Activated effector memory CD4-positive, alpha-beta T cell treated with anti-CD3 and anti-CD28 coated beads, Interleukin-2, amount 50 U/mL, for 16 hours (primary cell): ENCODE data around the gene CASP9.

Experiments
- DNase-seq: peaks from one replicate; pipeline ENCODE4 v3.0.0-alpha.2; 2020

Gene CASP9

DNA sequence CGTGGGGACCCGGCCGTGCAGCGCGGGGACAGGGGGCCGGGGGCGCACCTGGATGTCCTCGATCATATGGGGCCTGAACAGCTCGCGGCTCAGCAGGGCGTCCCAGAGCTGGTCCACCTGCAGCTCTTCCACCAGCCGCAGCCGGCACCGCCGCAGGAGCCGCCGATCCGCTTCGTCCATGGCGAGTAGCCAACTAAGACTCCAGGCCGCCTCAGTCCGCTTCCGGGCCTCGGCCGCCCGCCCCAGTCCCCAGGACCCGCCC is at the start of gene CASP9:
Gene CASP9, minus strand, starts transcription at position 195 of the 262 bp plus-strand sequence. Its CDS starts 15 bp downstream, at position 180.
- no peak for DNase-seq

DNA sequence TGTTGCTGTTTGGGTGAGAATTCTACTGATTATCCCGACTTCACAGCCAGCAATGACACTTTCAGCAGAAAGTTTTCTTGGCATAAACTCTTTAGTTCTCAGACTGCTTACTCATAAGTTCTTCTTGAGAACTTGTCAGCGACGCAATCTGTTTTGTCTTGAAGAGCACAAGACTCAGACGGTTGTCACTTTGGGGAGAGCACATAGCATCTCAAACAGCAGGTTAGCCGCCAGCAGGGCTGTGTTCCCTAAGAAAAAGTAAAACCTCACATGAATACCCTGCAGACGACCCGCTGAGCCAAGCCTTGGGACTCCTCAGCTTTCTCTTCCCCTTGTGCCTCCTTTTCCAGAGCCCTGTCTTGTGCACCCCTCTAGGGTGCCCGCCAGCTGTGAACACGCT is 49.5 kb upstream of the CASP9 start:
- DNase-seq: peak; percentile 16

DNA sequence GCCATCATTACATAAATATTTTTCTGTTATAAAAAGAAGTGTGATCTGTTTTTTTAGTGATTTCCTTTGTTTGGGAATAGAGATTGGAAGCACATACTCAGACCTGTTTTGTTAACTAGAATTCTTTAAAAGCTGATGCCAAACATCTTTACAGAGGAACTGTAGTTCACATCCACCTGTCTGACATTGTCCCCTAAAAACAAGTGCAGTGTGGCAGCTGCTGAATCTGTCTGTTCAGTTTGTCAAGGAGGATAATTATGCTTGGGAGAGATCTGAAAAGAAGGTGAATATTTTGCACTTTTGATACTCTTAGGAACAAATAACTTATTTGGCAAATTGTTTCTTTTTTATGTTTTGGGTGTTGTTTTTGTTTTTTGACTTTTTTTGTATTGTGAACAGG is 47.3 kb upstream of the CASP9 start:
- no peak for DNase-seq

DNA sequence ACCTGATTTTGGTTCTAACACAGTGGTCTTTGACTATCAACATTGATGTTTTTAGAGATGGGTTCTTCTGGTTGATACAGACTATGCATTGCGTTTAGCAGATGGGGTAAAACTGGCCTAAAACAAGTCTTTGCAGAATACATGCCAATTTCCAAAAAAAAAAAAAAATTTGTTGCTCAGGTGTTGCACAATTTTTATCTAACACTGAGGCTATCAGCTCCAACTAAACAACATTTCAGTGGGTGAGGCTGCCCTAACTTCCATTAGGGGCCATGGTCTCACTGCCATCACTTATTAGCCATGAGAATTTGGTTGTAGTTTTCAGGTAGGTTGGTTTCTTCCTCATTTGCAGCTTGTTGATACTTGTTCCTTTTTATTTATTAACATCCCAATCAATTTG is 46.8 kb upstream of the CASP9 start:
- no peak for DNase-seq

DNA sequence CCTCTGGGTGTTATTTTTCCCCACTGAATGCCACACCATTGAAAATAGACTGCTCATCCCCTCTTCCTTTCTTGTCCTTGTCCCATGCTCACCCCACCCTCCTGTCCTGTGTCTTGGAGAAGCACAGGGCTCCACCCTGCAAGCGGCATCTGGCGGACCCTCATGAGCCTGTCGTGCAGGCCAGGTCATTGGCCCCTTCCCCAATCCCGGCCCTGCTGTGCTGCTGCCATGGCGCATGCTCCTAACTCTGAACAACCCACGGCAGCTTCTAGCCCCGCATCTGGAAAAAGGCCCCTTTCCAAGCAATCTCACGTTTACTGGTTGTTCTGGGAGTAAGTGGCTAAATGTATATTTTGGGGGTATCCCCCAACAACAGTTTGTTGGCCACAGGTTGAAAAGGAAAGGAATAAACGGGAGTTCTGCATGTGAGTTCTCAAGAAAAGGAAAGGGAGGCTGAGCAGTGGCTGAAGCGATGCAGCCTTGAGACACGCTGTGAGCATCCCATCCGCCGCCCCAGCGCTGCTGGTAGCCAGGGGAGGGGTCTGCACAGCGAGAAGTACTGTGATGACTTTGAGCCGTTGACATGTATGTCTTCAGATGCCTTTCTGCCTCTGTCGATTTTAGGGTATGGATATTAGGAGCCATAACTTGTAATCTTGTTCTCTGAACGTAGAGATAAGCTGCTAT is 44.5 kb upstream of the CASP9 start:
- no peak for DNase-seq

DNA sequence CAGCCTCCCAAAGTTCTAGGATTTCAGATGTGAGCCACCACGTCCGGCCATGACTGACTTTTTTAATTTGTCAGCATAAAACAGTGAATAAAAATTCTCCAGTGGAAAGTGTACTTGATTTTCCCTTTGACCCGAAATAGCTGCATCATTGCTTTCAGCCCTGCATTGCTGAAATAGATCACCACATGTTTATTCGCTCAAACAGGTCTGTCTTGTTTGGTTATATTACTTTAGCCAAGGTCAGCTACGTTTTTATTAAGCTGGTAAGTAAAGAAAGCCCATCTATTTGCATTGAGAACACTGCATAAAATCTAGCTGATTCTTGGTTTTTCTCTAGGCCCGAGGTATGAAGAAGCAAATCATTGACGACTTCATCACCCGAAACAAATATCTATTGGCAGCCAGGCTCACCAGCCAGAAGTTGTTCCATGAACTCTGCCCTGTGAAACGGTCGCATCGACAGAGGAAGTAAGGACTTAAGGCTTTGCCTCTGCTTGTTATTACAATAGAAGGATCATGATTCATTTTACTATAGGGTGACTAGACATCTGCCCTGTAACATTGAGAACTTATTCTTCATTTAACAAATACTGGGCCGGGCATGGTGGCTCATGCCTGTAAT is 35.3 kb upstream of the CASP9 start:
- DNase-seq: no peak

DNA sequence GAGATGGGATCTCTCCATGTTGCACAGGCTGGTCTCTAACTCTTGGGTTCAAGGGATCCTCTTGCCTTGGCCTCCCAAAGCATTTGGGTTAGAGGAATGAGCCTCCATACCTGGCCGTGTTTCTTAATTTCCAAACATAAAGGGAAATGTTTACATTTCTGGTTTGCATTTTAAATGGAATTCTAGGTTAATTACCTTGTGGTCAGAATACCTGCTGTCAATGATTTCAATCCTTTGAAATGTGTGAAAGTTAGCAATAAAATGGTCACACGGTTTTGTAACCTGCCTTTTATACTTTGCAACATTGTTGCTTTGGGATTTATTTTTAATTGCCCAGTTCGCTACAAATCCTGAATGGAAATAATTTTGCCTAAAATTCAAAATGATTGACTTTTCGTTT is 34.5 kb upstream of the CASP9 start:
- no peak for DNase-seq

DNA sequence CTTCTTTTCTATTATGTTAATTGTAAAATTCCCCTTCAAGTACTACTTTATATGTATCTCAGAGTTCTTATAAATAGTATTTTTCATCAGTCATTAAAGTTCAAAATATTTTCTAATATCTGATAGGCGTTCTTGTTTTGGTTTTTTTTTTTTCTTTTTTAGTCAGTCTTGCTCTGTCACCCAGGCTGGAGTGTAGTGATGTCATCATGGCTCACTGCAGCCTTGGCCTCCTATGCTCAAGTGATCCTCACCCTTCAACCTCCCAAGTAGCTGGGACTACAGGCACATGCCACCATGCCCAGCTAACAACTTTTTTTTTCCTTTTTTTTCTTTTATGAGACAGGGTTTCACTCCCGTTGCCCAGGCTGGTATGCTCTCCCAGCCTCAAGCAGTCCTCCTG is 33.6 kb upstream of the CASP9 start:
- no peak for DNase-seq

DNA sequence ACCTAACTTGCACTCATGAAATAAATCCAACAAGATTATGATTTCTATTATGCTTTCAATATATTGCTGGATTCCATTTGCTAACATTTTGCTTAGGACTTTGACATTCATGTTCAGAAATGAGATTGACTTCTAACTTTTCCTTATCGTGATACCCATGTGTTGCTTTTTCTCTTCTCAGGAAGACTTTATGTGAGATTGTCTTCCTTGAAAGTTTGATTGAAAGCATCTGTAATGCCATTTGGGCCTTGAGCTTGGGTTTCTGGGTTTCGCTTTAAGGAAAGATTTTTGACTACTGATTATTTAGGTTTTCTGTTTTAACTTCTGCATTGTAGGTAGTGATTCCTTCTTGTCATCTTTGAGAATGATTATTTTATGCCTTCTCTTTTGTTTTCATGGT is 33.0 kb upstream of the CASP9 start:
- no peak for DNase-seq

DNA sequence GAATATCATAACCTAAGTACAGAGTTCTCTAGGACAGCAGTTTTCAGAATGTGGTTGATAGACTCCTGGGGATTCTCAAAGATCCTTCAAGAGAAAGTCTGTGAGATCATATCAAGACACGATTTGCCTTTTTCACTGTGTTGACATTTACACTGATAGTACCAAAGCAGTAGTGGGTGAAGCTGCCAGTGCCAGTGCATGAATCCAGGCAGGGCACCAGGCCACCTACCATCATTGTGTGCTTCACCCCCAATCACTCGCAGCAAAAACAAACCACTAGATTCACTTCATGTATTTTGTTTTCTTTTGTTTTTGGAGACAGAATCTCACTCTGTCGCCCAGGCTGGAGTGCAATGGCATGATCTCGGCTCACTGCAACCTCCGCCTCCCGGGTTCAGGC is 26.6 kb upstream of the CASP9 start:
- no peak for DNase-seq

DNA sequence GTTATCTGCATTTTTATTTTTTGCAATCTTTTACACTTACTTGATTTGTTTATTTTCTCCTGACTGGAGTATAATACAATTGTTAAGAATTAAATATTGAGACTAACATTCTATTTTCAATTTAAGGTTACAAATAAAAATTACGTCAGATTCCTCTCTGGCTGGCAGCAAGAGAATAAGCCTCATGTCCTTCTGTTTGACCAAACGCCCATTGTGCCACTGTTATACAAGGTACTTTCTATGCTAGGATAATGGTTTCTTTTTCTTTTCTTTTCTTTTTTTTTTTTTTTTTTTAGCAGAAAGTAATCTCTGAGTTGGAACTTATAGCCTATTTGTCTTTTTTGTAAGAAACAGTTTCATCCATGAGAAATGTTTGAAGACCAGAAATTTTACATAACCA is 22.6 kb upstream of the CASP9 start:
- DNase-seq: no peak

DNA sequence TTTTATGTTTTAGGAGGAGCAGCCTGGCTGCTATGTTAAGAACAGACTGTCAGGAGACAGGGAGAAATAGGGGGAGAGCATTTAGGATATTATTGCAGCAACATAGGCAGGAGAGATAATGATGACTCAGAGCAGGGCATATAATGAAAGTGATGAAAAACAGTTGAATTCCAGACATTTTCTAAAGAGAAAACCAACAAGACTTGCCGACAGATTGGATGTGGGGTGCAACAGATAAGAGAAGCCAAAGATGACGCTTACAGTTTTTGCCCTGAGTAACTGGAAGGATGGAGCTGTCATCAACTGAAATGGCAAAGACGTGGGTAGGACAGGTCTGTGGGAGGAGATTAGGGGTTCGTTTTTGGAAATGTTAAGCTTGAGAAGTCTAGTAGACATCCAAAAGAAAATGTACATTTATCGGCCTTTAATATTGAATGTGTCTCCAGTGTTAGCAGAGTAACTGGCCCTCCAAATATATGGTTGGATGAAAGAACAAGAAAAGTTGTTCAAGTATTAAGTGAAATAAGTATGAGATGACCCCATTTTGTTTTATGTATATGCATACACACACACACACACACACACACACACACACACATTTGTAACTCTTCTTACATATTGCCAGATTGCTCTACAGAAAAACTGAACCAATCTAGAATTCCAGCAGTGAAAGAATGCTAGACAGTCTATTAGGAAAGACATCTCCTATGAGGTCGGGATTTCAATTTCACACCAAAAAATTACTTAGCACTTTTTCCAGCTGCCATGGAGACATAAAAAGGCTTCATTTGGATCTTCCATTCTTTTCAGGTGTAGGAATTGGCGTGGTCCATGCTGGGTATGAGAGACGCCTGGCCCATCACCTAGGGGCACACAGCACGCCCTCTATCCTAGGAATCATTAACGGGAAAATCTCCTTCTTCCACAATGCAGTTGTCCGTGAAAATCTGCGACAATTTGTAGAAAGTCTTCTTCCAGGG is 19.9 kb upstream of the CASP9 start:
- no peak for DNase-seq

DNA sequence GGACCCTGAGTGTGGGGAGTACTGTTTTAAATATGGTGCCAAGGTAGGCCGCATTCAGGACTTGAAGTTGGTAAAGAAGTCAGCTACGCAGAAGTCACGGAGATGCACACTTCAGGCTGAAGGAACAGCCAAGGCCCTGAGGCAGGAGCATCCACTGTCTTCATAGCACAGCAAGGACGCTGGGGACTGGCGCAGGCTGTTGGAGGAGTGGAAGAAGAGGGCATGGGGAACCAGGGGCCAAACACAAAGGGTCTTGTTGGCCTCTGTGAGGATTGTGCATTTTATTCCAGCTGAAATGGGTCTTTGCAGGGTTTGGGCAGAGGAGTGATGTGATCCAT is 19.2 kb upstream of the CASP9 start:
- DNase-seq: no peak

DNA sequence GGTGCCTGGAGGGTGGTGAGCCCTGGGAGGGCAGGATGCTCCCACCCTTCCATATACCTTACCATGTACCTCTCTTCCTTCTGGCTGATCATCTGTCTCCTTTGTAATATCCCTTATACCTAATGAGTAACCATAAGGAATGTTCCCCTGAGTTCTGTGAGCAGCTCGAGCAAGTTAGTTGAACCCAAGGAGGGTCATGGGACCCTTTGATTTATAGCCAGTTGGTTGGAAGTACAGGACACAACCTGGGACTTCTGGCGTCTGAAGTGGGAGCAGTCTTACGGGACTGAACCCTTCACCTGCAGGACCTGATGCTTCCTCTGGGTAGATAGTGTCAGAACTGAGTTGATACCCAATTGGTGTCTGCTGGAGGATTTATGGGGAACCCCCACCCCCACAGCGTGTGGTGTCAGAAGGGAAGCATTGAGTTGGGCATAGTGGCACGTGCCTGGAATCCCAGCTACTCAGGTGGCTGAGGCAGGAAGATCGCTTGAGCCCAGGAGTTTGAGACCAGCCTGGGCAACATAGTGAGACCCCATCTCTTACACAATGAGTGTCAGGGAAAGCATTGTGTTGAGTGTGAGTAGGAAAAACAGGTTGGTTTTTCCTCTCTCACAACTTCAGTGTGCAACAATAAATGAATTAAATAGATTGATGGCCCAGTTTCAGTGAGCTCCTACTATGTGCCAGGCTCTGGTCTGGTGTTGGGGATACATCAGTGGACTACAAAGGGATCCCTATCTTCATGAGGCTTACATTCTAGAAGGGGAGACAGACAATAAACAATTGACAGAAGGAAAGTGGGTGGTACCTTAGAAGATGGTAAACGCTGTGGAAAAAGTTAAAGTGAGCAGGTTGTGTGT is 18.6 kb upstream of the CASP9 start:
- DNase-seq: no peak

DNA sequence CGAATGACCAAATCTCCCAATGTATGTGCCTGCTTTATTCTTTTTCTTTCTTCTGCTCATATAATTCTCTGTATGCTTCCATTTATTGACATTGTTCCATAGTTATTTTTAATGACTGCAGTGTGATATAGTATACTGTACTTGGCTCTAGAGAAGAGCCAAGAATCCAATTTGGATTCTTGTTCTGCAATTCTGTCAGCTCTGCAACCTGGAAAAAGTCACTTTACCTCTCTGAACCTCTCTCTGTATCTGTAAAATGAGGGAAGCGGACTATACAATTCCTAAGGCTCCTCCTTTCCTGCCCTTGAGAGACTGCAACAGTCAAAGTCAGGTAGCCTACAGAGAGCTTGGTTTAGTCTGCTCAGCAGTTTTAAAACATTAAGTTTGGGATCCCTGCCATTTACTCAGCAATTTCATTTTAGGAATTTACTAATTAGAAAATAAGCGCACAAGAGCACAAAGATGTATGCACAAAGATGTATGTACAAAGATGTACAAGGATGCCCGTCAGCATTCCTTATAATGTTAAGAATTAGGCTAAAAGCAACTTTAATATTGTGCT is 17.3 kb upstream of the CASP9 start:
- no peak for DNase-seq

DNA sequence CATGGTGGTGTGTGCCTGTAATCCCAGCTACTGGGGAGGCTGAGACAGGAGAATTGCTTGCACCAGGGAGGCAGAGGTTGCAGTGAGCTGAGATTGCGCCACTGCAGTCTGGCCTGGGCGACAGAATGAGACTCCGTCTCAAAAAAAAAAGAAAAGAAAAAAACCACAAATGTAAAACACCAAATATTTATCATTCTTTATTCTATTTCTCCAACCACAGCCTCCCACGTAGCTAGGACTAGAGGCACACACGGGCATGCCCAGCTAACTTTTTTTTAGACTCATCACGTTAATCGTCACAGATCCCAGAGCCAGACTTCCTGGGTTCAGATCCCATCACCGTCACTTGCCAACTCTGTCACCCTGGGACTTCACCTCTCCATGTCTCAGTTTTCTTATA is 16.2 kb upstream of the CASP9 start:
- DNase-seq: no peak

DNA sequence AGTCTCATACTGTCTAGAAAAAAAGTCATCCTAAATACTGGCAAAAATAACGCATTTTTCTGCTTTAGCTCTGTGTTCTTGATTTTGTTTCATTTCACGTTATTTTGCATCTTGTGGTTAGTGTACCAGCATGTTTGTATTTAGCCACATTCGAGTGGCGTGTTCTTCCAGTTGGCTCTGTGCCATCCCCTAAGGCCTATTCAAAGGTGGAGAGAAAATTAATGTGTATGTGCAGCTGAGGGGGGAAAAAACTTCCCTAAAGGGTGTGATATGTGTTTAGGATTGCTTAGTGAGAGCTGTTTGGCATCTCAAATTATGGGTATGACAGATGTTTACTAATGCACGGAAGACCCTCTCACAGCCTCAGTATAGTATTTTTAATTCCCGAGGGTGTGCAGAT is 14.8 kb upstream of the CASP9 start:
- no peak for DNase-seq

DNA sequence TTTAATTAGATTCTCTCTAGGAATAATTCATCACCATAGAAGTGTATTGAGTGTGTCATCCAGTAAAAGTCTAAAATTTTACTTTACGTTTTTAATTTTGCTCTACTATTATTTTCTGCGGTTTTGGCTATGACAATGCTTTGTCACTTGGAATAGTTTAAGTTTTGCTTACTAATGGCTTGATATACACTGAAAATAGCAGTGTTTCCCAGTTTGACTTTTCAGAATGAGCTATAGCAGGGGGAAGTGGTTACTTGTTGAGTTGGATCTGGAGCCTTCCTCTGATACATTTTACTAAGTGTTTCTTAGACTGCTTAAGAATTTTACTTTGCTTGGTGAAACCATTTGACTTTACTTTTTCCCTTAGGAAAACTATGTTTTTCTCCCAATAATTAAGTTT is 7.7 kb upstream of the CASP9 start:
- no peak for DNase-seq

DNA sequence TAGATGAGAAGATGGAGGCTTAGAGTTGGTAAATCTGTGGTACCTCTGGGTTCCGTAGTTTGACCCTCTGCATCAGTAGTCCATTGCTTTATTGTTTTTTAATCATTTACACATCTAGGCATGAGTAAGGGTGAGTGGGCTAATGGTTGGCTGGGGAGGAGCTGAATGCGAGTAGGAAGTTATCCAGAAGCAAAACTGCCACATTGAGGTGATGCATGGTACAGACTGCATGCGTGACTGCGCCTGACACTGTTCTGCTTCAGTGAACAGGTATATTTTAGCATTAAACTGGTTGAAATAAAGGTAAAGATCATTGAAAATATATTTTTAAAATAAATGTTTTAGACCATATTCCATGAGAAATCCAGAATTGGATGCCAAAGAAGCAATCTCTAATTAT is 7.0 kb upstream of the CASP9 start:
- DNase-seq: no peak

DNA sequence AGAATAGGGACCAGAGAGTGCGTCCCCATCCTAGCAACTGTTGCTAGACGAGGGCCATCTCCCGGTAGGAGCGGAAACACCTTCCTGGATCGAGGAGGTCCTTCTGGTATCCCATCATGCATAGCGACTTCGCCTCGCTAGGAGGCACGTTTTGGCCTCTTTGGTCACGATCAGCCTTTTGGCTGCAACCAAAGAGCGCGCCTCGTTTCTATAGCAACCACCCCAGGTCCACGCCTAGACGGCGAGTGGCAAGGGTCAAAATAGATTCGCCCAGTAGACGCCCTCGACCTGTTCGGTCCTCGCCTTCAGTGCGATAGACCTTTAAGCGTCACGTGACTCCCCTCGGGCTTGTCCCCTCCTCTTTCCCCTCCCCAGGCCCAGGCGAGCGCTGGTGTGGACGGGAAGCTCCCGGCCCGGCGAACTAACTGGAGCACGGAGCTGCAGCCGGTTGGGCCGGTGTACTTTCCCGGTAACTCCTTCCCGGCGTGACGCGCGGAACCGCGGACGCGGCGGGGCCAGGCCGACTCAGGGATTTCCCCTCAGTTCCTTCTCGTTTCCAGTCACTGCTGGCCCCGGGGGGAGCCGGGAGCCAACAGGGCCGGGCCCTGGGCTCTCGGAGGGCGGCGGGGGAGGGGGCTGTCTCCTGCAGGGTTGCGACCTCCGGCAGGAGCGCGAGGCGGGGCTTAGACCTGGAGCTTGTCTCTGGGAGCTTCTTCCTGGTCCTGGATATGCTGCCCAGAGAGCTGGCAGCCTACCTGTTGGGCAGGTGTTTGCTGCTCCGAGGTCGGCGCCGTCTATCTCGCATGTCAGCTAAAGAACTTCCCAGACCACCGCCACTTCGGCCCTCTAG is 2.7 kb upstream of the CASP9 start, which contains the start of gene DNAJC16:
Gene DNAJC16, plus strand, starts transcription at position 359 of the 850 bp plus-strand sequence. CDS start 2,258 bp downstream, outside the sequence.
- peak; percentile 98 for DNase-seq

DNA sequence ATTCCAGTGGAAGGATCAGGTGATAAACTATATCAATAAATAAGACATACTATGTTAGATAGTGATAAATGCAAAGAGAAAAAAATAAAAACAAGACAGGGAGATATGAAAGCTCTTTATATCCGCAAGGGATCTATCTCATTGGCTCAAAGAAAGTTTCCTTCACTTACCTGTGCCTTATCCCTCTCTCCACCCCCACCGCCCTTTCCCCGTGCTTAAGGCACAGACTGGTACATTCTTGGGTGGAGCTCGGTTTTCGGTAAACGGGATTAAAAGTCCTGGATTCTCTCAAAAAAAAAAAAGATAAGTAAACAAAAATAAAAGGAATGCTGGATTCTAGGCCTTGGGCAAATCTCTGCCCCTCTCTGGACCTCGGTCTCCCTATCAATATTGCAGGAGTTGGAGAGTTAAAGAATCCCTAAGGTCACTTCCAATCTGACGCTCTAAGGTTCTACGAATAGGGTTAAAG is 2.0 kb upstream of the CASP9 start:
- no peak for DNase-seq
